OCI-LY1 (cell line): Measurements from ENCODE around the gene THRAP3.

Source experiments
- H2AFZ ChIP-seq: fragments of 200-600 bp; sonication (generic), shearing (Covaris generic); 2 replicates; pipeline ENCODE4 v1.6.0; 2014; ENCODE audit warnings: antibody characterized with exemption, mild to moderate bottlenecking, low read length
- H3F3A ChIP-seq: fragments of 200-600 bp; sonication (generic), shearing (Covaris generic); 2 replicates; pipeline ENCODE4 v1.6.0; 2014; ENCODE audit warnings: mild to moderate bottlenecking, antibody characterized with exemption, low read length, moderate library complexity; ENCODE audit not compliant: insufficient read depth
- H3K27ac ChIP-seq: fragments of 200-600 bp; sonication (generic); 2 replicates; pipeline ENCODE4 v1.5.1; 2014; ENCODE audit warnings: low read length, mixed run types, mild to moderate bottlenecking, low read depth; ENCODE audit not compliant: poor library complexity, severe bottlenecking
- H3K27me3 ChIP-seq: fragments of 200-600 bp; sonication (generic); 2 replicates; pipeline ENCODE4 v1.6.0; 2014; ENCODE audit warnings: antibody characterized with exemption, mild to moderate bottlenecking, low read length, moderate library complexity; ENCODE audit not compliant: insufficient read depth
- H3K36me3 ChIP-seq: fragments of 200-600 bp; sonication (generic); 2 replicates; pipeline ENCODE4 v1.6.1; 2014; ENCODE audit warnings: mild to moderate bottlenecking, antibody characterized with exemption, low read length, moderate library complexity, mixed read lengths; ENCODE audit not compliant: insufficient read depth
- H3K4me1 ChIP-seq: fragments of 200-600 bp; sonication (generic); 2 replicates; pipeline ENCODE4 v1.5.1; 2014; ENCODE audit warnings: mild to moderate bottlenecking, low read length, moderate library complexity; ENCODE audit not compliant: insufficient read depth, severe bottlenecking
- H3K4me2 ChIP-seq: fragments of 200-600 bp; sonication (generic), shearing (Covaris generic); 2 replicates; pipeline ENCODE4 v1.6.1; 2014; ENCODE audit warnings: low read length
- H3K4me3 ChIP-seq: fragments of 200-600 bp; sonication (generic); 2 replicates; pipeline ENCODE4 v1.5.1; 2014; ENCODE audit warnings: low read length, low read depth, mild to moderate bottlenecking, mixed read lengths; ENCODE audit not compliant: poor library complexity, severe bottlenecking
- H3K79me2 ChIP-seq: fragments of 200-600 bp; shearing (Covaris generic); 2 replicates; pipeline ENCODE4 v1.6.1; 2016; ENCODE audit warnings: mixed run types, low read length, mixed read lengths; ENCODE audit not compliant: insufficient read depth
- H3K9ac ChIP-seq: fragments of 200-600 bp; sonication (generic), shearing (Covaris generic); 2 replicates; pipeline ENCODE4 v1.6.1; 2014; ENCODE audit warnings: mild to moderate bottlenecking, low read length, mixed read lengths
- H3K9me2 ChIP-seq: fragments of 200-600 bp; sonication (generic), shearing (Covaris generic); 2 replicates; pipeline ENCODE4 v1.6.1; 2014; ENCODE audit warnings: low read depth, mild to moderate bottlenecking, low read length, mixed read lengths
- H3K9me3 ChIP-seq: fragments of 200-600 bp; shearing (Covaris generic); 2 replicates; pipeline ENCODE4 v1.6.1; 2014; ENCODE audit warnings: low read length, mixed read lengths
- H4K20me1 ChIP-seq: fragments of 200-600 bp; sonication (generic), shearing (Covaris generic); 2 replicates; pipeline ENCODE4 v1.6.0; 2016; ENCODE audit warnings: mild to moderate bottlenecking, low read length; ENCODE audit not compliant: insufficient read depth
- CTCF ChIP-seq: fragments of 200-600 bp; sonication (generic), shearing (Covaris generic); IDR thresholded peaks from 2 replicates; pipeline ENCODE4 v1.5.1; 2017; ENCODE audit warnings: mild to moderate bottlenecking, antibody characterized with exemption, low read length, moderate library complexity, mixed read lengths
- EZH2 ChIP-seq: fragments of 200-600 bp; sonication (generic), shearing (Covaris generic); IDR thresholded peaks from 2 replicates; pipeline ENCODE4 v1.8.0; 2017; ENCODE audit warnings: borderline replicate concordance, mixed run types, mild to moderate bottlenecking, antibody characterized with exemption, low read length, moderate library complexity, mixed read lengths

The THRAP3 gene

GRCh38 chr1:36256558-36257374, 32.5 kb downstream of the THRAP3 start:
- Histone ChIP-seq H2AFZ (no peak overlapping the region), H3K4me2 (peak overlapping the region; percentile 69), H3K4me1 (peaks cover 82% of the 10 kb centered on the region), H3K9me3 (no peaks in the 10 kb centered on the region), H3K9me2 (no peaks in the 10 kb centered on the region), H3K4me3 (peak overlapping the region; percentile 13), H3K36me3 (peaks cover 33% of the 10 kb centered on the region), H3K9ac (peak overlapping the region; percentile 46; the same call in 1 of the 2 replicates), H3K27ac (peak overlapping the region; percentile 93), H3K79me2 (peaks cover 53% of the 10 kb centered on the region), H3F3A (peaks cover 10% of the 10 kb centered on the region; the same call in 1 of the 2 replicates), H3K27me3 (no peaks in the 10 kb centered on the region), H4K20me1 (no peaks in the 10 kb centered on the region)
- TF ChIP-seq CTCF (no peak), EZH2 (no peak)

- Histone ChIP-seq H3K4me1 (peaks cover 76% of the 10 kb centered on the region), H3K79me2 (peaks cover 53% of the 10 kb centered on the region), H3K9ac (peak overlapping the region; percentile 46; the same call in 1 of the 2 replicates), H3K4me2 (peak overlapping the region; percentile 69), H3F3A (peaks cover 10% of the 10 kb centered on the region; the same call in 1 of the 2 replicates), H3K9me2 (no peaks in the 10 kb centered on the region), H2AFZ (no peak overlapping the region), H3K4me3 (peak overlapping the region; percentile 56), H3K36me3 (peaks cover 39% of the 10 kb centered on the region), H4K20me1 (no peaks in the 10 kb centered on the region), H3K27ac (peak overlapping the region; percentile 93), H3K27me3 (no peaks in the 10 kb centered on the region), H3K9me3 (no peaks in the 10 kb centered on the region)
- no peak for TF ChIP-seq EZH2
- no peak for TF ChIP-seq CTCF
These were observed 33.1 kb downstream of the THRAP3 start for GRCh38 chr1:36257375-36257767.

- Histone ChIP-seq H3K4me1 (peaks cover 62% of the 10 kb centered on the region), H2AFZ (no peak overlapping the region), H3K4me2 (peak overlapping the region; percentile 69), H3K9me2 (no peaks in the 10 kb centered on the region), H3F3A (peaks cover 10% of the 10 kb centered on the region; the same call in 1 of the 2 replicates), H3K27me3 (no peaks in the 10 kb centered on the region), H4K20me1 (no peaks in the 10 kb centered on the region), H3K27ac (peak overlapping the region; percentile 93), H3K4me3 (peak overlapping the region; percentile 56), H3K9me3 (no peaks in the 10 kb centered on the region), H3K36me3 (peaks cover 49% of the 10 kb centered on the region), H3K9ac (peak overlapping the region; percentile 64), H3K79me2 (peaks cover 51% of the 10 kb centered on the region)
- no peak for TF ChIP-seq EZH2
- TF ChIP-seq CTCF, result no peak
These were observed 34.7 kb downstream of the THRAP3 start for GRCh38 chr1:36258960-36259344.
